Stimulated activated naive B cell treated with anti-CD40 and anti-IgM and Interleukin-4, amounts not matched to agents 10 μg/mL and 1 μg/mL and 100 μg/mL, for 72 hours (primary cell): Measurements from ENCODE around the gene GNA15.
"Not testable (repeated sequence)": the region's sequence is repeated elsewhere in the genome, so short reads cannot be mapped to it uniquely, and the experiment has no call there.

Experiments
- ATAC-seq, 2 donors: fragments of 150-1000 bp; cut with Tn5 transposase; replicated peaks; 2 replicates each; pipeline ENCODE4 v1.10.0; 2021; ENCODE audit warnings: moderate library complexity in 1 of 2
- DNase-seq: peaks from one replicate; pipeline ENCODE4 v3.0.0; 2021
- H3K27ac Mint-ChIP-seq: one replicate; pipeline ENCODE4 v1.8.0; 2022; ENCODE audit warnings: mild to moderate bottlenecking, mixed read lengths
- H3K27me3 Mint-ChIP-seq, 2 donors: one replicate each; pipeline ENCODE4 v1.8.0; 2022; ENCODE audit warnings: mixed read lengths in 2 of 2
- H3K36me3 Mint-ChIP-seq, 2 donors: one replicate each; pipeline ENCODE4 v1.8.0; 2022; ENCODE audit warnings: mixed read lengths in 2 of 2, mild to moderate bottlenecking in 1 of 2
- H3K4me1 Mint-ChIP-seq, 2 donors: one replicate each; pipeline ENCODE4 v1.8.0; 2022; ENCODE audit warnings: mixed read lengths in 2 of 2, mild to moderate bottlenecking in 1 of 2
- H3K4me3 Mint-ChIP-seq, 2 donors: one replicate each; pipeline ENCODE4 v1.8.0; 2022; ENCODE audit warnings: mild to moderate bottlenecking in 2 of 2, mixed read lengths in 2 of 2, moderate library complexity in 1 of 2
- H3K9me3 Mint-ChIP-seq, 2 donors: one replicate each; pipeline ENCODE4 v1.8.0; 2022; ENCODE audit warnings: mixed read lengths in 2 of 2, mild to moderate bottlenecking in 1 of 2

GNA15 gene

GRCh38 chr19:3142292-3142670 is 6.4 kb downstream of the GNA15 start:
- peaks cover 5 to 6% of the 10 kb centered on the region in 2 donors for H3K36me3 Mint-ChIP-seq
- peaks cover 29 to 44% of the 10 kb centered on the region in 2 donors for H3K4me1 Mint-ChIP-seq
- H3K4me3 Mint-ChIP-seq, result no peak overlapping the region
- H3K27me3 Mint-ChIP-seq, result peaks cover 4 to 5% of the 10 kb centered on the region in 2 donors
- peaks cover 3 to 7% of the 10 kb centered on the region in 2 donors for H3K9me3 Mint-ChIP-seq
- ATAC-seq, result peak; percentile 39 to 44
- H3K27ac Mint-ChIP-seq, result peak overlapping the region; percentile 62
- DNase-seq, result no peak

DNA sequence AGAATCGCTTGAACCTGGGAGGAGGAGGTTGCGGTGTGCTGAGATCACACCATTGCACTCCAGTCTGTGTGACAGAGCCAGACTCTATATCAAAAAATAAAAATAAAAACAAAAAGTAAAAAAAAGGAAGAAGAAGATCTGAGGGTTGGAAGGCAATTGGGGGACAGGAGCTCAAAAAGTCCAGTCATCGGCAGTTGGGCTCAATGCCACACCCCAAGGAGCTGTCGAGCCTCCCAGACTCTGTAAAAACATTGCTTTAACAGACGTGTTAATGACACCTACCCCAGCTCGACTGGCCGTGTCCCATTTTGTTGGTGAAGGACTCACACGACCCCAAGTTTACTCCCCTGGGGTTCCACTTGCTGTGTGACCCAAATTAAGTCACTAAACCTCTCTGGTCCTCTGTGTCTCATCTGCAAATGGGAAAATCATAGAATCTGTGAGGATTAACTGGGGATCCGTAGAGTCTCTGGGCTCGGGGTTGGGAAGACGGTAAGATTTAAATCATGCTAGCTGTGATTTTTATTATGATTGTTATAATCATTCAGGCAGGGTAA is 7.0 kb downstream of the GNA15 start:
- DNase-seq (no peak), ATAC-seq (no peak)
- H3K9me3 Mint-ChIP-seq, result peaks cover 3 to 7% of the 10 kb centered on the region in 2 donors
- H3K27ac Mint-ChIP-seq, result peak overlapping the region; percentile 62
- H3K4me3 Mint-ChIP-seq, result no peak overlapping the region
- peaks cover 5 to 6% of the 10 kb centered on the region in 2 donors for H3K36me3 Mint-ChIP-seq
- H3K4me1 Mint-ChIP-seq, result peaks cover 29 to 44% of the 10 kb centered on the region in 2 donors
- H3K27me3 Mint-ChIP-seq, result peaks cover 0 to 5% of the 10 kb centered on the region in 2 donors

- Mint-ChIP-seq H3K27me3 (peaks cover 6 to 16% of the 10 kb centered on the region in 2 donors), H3K36me3 (peaks cover 0 to 3% of the 10 kb centered on the region in 2 donors), H3K9me3 (no peaks in the 10 kb centered on the region), H3K4me3 (peak overlapping the region in 1 of 2 donors; percentile 38), H3K27ac (peak overlapping the region; percentile 37), H3K4me1 (peaks cover 26 to 42% of the 10 kb centered on the region in 2 donors)
- DNase-seq, result no peak
- ATAC-seq, result peak; percentile 44 to 57
These were observed 10.3 kb downstream of the GNA15 start for GRCh38 chr19:3145909-3146676.

DNA sequence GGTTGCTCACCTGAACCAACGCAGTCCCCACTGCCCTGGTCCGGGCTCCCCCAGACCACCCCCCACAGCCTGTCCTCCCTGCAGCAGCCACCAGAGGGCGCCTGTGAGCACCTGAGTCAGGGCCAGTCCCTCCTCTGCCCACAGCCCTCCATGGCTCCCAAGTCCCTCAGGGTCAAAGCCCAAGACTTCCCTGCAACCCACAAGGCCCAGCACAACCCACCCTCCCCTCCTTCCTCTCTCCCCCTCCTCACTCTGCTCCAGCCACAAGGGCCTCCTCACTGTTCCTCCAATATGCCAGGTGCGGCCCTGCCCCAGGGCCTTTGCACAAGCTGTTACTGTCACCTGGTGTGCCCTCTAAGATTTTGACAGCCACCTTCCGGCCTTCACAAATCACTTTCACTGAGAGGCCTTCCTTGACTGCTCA is 10.9 kb downstream of the GNA15 start:
- peaks cover 24 to 36% of the 10 kb centered on the region in 2 donors for H3K4me1 Mint-ChIP-seq

GRCh38 chr19:3148503-3148902 is 12.7 kb downstream of the GNA15 start:
- ATAC-seq, result no peak
- Mint-ChIP-seq H3K4me1 (peaks cover 18 to 26% of the 10 kb centered on the region in 2 donors), H3K4me3 (no peak overlapping the region), H3K9me3 (no peaks in the 10 kb centered on the region), H3K27ac (no peak overlapping the region), H3K27me3 (peaks cover 6 to 16% of the 10 kb centered on the region in 2 donors), H3K36me3 (peaks cover 0 to 3% of the 10 kb centered on the region in 2 donors)
- no peak for DNase-seq

More for the DNA sequence above, 10.9 kb downstream of the GNA15 start:
- no peaks in the 10 kb centered on the region for H3K9me3 Mint-ChIP-seq
- H3K27ac Mint-ChIP-seq, result peak overlapping the region; percentile 56
- peaks cover 6 to 16% of the 10 kb centered on the region in 2 donors for H3K27me3 Mint-ChIP-seq
- peaks cover 0 to 3% of the 10 kb centered on the region in 2 donors for H3K36me3 Mint-ChIP-seq
- H3K4me3 Mint-ChIP-seq, result peak overlapping the region; percentile 38 to 46
- ATAC-seq (peak; percentile 41), DNase-seq (peak; percentile 35)

DNA sequence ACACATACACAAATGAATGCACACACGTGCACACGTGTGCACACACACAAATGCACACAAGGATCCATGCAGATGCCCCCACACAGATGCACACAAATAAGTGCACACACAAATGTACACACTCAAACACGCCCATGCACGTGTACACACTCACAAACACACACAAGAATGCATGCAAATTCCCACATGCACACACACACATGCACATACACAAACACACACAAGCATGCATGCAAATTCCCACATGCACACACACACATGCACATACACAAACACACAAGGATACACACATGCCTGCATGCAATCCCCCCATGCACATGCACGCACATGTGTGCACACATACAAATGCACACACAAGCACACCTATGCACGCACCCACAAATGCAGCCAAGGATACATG is 13.3 kb downstream of the GNA15 start:
- no peaks in the 10 kb centered on the region for H3K9me3 Mint-ChIP-seq

GRCh38 chr19:3149526-3150505 is 14.0 kb downstream of the GNA15 start:
- peaks cover 1 to 3% of the 10 kb centered on the region in 2 donors for H3K36me3 Mint-ChIP-seq
- DNase-seq, result no peak
- H3K4me1 Mint-ChIP-seq, result peaks cover 18 to 26% of the 10 kb centered on the region in 2 donors
- no peaks in the 10 kb centered on the region for H3K9me3 Mint-ChIP-seq
- H3K4me3 Mint-ChIP-seq, result no peak overlapping the region
- no peak overlapping the region for H3K27ac Mint-ChIP-seq
- H3K27me3 Mint-ChIP-seq, result peaks cover 6 to 16% of the 10 kb centered on the region in 2 donors
- ATAC-seq, result peak in 1 of 2 donors; percentile 33

More for the DNA sequence above, 13.3 kb downstream of the GNA15 start:
- DNase-seq, result no peak
- no peak overlapping the region for H3K4me3 Mint-ChIP-seq
- no peak overlapping the region for H3K27ac Mint-ChIP-seq
- peaks cover 18 to 26% of the 10 kb centered on the region in 2 donors for H3K4me1 Mint-ChIP-seq
- H3K27me3 Mint-ChIP-seq, result peaks cover 6 to 16% of the 10 kb centered on the region in 2 donors
- peaks cover 0 to 3% of the 10 kb centered on the region in 2 donors for H3K36me3 Mint-ChIP-seq
- ATAC-seq, result no peak

DNA sequence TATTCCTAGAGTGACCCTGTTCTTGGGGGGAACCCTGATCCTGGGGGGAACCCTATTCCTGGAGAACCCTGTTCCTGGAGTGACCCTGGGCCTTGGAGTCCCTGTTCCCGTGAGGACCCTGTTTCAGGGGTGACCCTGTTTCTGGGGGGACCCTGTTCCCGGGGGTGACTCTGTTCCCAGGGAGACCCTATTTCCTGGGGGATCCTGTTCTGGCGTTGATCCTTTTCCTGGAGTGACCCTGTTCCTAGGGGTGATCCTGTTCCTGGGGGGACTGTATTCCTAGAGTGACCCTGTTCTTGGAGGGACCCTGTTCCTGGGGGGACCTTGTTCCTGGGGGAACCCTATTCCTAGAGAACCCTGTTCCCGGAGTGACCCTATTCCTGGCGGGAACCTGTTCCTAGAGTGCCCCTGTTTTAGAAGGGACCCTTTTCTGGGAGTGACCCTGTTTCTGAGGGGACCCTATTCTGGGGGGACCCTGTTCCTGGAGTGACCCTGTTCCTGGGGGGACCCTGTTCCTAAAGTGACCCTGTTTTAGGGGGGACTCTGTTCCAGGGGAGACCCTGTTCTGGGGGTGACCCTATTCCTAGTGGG is 15.0 kb downstream of the GNA15 start:
- no peaks in the 10 kb centered on the region for H3K9me3 Mint-ChIP-seq
- H3K36me3 Mint-ChIP-seq, result peaks cover 4 to 5% of the 10 kb centered on the region in 2 donors
- H3K27me3 Mint-ChIP-seq, result peaks cover 6 to 16% of the 10 kb centered on the region in 2 donors
- H3K4me3 Mint-ChIP-seq, result no peak overlapping the region
- no peak for DNase-seq
- H3K4me1 Mint-ChIP-seq, result peaks cover 19 to 22% of the 10 kb centered on the region in 2 donors
- no peak for ATAC-seq
- H3K27ac Mint-ChIP-seq, result no peak overlapping the region

GRCh38 chr19:3151563-3152418 is 16.0 kb downstream of the GNA15 start:
- ATAC-seq (no peak), DNase-seq (no peak)
- Mint-ChIP-seq H3K4me1 (peaks cover 12 to 18% of the 10 kb centered on the region in 2 donors), H3K9me3 (peaks cover 1 to 4% of the 10 kb centered on the region in 2 donors), H3K4me3 (no peak overlapping the region), H3K27ac (no peak overlapping the region), H3K36me3 (peaks cover 4 to 5% of the 10 kb centered on the region in 2 donors), H3K27me3 (peaks cover 6 to 14% of the 10 kb centered on the region in 2 donors)

DNA sequence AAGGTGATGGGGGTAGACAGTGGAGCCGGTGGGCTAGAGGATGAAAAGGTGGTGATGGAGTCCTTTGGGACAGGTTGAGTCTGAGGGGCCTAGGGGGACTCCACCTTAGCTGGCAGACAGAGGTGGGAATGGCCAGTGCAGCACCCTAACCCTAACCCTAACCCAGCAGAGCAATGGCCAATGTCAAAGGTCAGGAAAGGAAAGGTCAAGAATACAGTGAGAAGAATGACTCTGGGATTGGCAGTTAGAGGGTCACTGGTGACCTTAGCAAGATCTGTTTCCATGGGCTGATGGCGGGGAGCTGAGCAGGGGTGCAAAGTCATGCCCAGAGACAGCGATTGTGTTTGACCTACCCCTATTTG is 16.6 kb downstream of the GNA15 start:
- DNase-seq, result no peak
- Mint-ChIP-seq H3K27ac (no peak overlapping the region), H3K36me3 (peaks cover 4 to 5% of the 10 kb centered on the region in 2 donors)

GRCh38 chr19:3153286-3154230 is 17.7 kb downstream of the GNA15 start:
- no peak for DNase-seq
- Mint-ChIP-seq H3K27ac (no peak overlapping the region), H3K27me3 (peaks cover 6 to 11% of the 10 kb centered on the region in 2 donors), H3K4me1 (peaks cover 18 to 22% of the 10 kb centered on the region in 2 donors), H3K4me3 (no peak overlapping the region), H3K9me3 (peaks cover 1 to 4% of the 10 kb centered on the region in 2 donors), H3K36me3 (peaks cover 5 to 6% of the 10 kb centered on the region in 2 donors)
- no peak for ATAC-seq

More for the DNA sequence above, 16.6 kb downstream of the GNA15 start:
- peaks cover 6 to 11% of the 10 kb centered on the region in 2 donors for H3K27me3 Mint-ChIP-seq
- H3K9me3 Mint-ChIP-seq, result peaks cover 1 to 4% of the 10 kb centered on the region in 2 donors
- H3K4me1 Mint-ChIP-seq, result peaks cover 14 to 18% of the 10 kb centered on the region in 2 donors
- no peak for ATAC-seq
- H3K4me3 Mint-ChIP-seq, result no peak overlapping the region

DNA sequence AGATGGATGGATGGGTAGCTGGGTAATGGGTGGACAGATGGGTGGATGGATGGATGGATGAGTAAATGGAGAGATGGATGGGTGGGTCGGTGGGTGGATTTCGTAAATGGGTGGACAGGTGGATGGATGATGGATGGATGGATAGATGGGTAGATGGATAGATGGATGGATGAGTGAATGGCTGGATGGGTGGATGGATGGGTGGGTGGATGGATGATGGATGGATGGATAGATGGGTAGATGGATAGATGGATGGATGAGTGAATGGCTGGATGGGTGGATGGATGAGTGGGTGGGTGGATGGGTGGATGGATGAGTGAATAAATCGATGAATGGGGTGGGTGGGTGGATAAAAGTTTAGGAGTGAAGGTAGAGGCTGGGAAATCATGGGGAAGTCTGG is 18.6 kb downstream of the GNA15 start:
- not testable (repeated sequence) for ATAC-seq, H3K27me3 Mint-ChIP-seq, DNase-seq, H3K4me3 Mint-ChIP-seq, H3K27ac Mint-ChIP-seq, H3K9me3 Mint-ChIP-seq, H3K36me3 Mint-ChIP-seq
- H3K4me1 Mint-ChIP-seq, result peaks cover 14 to 21% of the 10 kb centered on the region in 2 donors
